GM18870 (cell line): Measurements from ENCODE around the gene RAP1GAP2.
"Not testable (repeated sequence)": the region's sequence is repeated elsewhere in the genome, so short reads cannot be mapped to it uniquely, and the experiment has no call there.

Source experiments
- ATAC-seq: cut with Tn5 transposase; IDR thresholded peaks from one replicate; pipeline ENCODE4 v1.9.1; 2021; ENCODE audit warnings: moderate library complexity; ENCODE audit not compliant: unreplicated experiment

The RAP1GAP2 gene

GRCh38 chr17:2796164-2797125, at the start of gene RAP1GAP2:
TSS of gene RAP1GAP2 (plus strand) at chr17:2796438. CDS start at chr17:2796528, 90 bp downstream.
- no peak for ATAC-seq

GRCh38 chr17:2749058-2749783, 47.0 kb upstream of the RAP1GAP2 start, which contains the start of gene CCDC92B:
TSS of gene CCDC92B (minus strand) at chr17:2749652. CDS start at chr17:2735145, 14,507 bp downstream.
- ATAC-seq = no peak

GRCh38 chr17:2749784-2750181, 46.5 kb upstream of the RAP1GAP2 start:
- no peak for ATAC-seq

- no peak for ATAC-seq
Observed at GRCh38 chr17:2750721-2751120, 45.5 kb upstream of the RAP1GAP2 start.

GRCh38 chr17:2751491-2751890, 44.7 kb upstream of the RAP1GAP2 start:
- ATAC-seq = no peak

- no peak for ATAC-seq
Observed at GRCh38 chr17:2755891-2756724, 40.1 kb upstream of the RAP1GAP2 start.

GRCh38 chr17:2758870-2759269, 37.4 kb upstream of the RAP1GAP2 start:
- ATAC-seq = no peak

GRCh38 chr17:2770129-2770528, 26.1 kb upstream of the RAP1GAP2 start:
- ATAC-seq = no peak

- no peak for ATAC-seq
Observed at GRCh38 chr17:2775206-2775605, 21.0 kb upstream of the RAP1GAP2 start.

- ATAC-seq = no peak
Observed at GRCh38 chr17:2776589-2777241, 19.5 kb upstream of the RAP1GAP2 start.

GRCh38 chr17:2777242-2777867, 18.9 kb upstream of the RAP1GAP2 start:
- ATAC-seq = no peak

GRCh38 chr17:2778489-2778888, 17.7 kb upstream of the RAP1GAP2 start:
- no peak for ATAC-seq

- no peak for ATAC-seq
Observed at GRCh38 chr17:2779545-2779944, 16.7 kb upstream of the RAP1GAP2 start.

- no peak for ATAC-seq
Observed at GRCh38 chr17:2780256-2780655, 16.0 kb upstream of the RAP1GAP2 start.

- no peak for ATAC-seq
Observed at GRCh38 chr17:2780931-2781454, 15.2 kb upstream of the RAP1GAP2 start.

- not testable (repeated sequence) for ATAC-seq
Observed at GRCh38 chr17:2781598-2781997, 14.6 kb upstream of the RAP1GAP2 start.

GRCh38 chr17:2782055-2782454, 14.2 kb upstream of the RAP1GAP2 start:
- ATAC-seq = no peak

- ATAC-seq = no peak
Observed at GRCh38 chr17:2783310-2784030, 12.8 kb upstream of the RAP1GAP2 start.

- ATAC-seq = no peak
Observed at GRCh38 chr17:2784864-2785263, 11.4 kb upstream of the RAP1GAP2 start.
